ENCODE results near the gene LLGL1.

LLGL1 gene

DNA sequence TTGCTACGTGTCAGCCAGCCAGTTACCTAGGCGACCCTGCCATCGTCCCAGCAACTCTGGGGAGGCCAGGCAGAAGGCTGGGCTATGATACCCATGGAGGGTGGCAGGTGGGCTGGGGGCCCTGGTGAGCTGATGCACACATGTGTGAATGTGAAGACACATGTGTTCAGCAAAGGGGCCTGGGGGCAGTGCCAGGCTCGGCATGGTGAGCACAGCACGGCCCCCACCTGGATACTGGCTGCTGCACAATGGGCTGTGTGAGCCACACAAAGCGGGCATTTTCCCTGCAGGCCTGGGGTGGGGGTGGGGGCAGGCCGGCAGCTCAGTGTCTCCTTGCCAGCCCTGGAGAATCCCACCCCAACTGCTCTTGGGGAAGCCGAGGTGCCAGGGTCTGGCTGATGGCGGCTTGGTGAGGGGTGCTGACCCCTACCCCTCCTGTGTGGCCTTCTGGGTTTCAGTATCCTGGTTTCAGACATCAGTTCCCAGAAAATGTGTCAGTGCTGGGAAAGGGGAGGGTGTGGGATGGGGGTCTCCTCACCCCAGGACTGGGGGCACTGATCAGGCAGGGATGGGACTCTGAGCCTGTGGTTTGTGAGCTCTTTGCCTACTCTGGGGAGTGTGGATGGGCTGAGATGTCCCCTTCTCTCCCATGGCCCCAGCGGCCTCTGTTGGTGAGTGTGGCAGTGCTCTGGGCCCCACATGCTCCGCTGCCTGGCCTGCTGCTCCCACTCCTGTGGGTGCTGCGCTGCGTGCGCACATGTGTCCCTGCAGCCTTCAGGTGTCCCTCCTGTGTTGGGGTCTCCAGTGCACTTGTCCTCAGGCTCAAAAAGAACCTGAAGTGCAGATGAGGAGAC is 5.1 kb downstream of the LLGL1 start:
- DNase-seq, result no peak

DNA sequence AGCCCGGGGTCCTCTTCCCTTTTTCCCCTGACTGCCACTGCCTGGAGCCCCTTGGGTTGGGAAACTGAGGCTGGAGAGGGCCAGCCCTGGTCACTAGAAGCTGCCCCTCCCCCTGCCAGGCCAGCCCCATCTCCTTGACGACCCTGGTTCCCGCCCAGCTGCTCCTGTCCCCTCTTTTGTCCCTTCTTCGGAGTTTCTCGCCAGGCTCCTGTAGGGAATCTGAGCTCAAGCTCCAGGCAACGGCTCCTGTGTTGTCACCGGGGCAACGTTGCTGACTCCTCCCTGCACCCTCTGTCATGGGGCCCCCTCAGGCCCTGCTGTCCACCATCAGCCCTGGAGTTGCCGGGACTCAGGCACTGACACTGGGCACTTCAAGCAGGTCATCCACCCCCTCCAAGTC is 5.7 kb downstream of the LLGL1 start:
- DNase-seq, result no peak

DNA sequence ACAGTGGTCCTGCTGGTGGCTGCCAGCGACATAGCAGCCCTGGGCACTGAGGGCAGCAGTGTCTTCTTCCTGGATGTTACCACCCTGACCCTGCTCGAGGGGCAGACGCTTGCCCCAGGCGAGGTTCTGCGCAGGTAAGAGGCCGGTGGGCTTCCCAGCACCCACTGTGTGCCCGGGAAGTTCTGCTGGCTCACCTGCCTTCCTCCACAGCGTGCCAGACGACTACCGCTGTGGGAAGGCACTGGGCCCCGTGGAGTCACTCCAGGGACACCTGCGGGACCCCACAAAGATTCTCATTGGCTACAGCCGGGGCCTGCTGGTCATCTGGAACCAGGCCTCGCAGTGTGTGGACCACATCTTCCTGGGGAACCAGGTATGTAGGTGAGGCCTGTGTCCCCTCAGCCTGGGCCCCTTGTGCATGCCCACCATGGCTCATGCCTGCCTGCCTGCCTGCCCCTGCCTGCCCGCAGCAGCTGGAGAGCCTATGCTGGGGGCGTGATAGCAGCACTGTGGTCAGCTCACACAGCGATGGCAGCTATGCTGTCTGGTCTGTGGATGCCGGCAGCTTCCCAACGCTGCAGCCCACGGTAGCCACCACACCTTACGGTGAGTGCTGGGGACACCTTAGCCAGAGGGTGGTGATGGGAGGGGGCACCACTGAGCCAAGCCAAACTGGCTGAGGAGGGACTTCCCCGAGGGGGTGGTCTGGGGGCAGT is 8.5 kb downstream of the LLGL1 start:
- no peak for DNase-seq

DNA sequence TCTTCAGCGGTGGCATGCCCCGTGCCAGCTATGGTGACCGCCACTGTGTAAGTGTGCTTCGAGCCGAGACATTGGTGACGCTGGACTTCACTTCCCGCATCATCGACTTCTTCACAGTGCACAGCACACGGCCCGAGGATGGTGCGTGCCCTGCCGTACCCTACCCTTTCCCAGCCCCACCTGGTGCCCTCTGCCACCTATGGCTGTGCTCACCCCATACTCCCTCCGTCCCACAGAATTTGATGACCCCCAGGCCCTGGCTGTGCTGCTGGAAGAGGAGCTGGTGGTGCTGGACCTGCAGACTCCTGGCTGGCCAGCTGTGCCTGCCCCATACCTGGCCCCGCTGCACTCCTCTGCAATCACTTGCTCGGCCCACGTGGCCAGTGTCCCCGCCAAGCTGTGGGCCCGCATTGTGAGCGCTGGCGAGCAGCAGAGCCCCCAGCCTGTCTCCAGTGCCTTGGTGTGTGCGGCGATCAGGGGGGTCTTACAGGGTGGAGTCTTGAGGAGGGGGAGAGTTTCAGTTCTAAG is 9.5 kb downstream of the LLGL1 start:
- DNase-seq, result no peak

DNA sequence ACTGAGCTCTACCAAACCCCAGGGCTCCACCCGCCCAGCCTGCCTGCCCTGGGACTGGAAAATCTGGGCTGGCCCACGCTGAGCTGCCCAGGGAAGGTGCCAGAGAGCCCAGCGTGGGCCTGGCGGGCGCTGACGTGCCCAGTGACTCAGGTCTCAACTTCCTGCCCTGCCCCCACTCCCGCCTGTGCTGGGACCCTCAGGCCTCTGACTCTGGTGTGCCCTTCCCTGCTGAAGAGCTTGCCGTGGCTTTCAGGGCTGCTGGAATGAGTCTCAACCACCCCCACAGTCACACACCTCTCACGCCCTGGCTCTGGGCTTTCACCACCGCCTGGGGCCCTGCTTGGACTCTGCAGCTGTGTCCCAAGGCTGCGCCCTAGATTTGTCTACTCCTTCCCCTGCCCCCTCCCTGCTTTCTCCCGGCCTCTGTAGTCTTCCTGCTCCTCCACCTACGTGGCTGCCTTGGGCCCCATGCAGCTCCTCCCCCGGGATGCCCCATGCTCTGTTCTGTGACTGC is 10.4 kb downstream of the LLGL1 start:
- DNase-seq, result no peak

DNA sequence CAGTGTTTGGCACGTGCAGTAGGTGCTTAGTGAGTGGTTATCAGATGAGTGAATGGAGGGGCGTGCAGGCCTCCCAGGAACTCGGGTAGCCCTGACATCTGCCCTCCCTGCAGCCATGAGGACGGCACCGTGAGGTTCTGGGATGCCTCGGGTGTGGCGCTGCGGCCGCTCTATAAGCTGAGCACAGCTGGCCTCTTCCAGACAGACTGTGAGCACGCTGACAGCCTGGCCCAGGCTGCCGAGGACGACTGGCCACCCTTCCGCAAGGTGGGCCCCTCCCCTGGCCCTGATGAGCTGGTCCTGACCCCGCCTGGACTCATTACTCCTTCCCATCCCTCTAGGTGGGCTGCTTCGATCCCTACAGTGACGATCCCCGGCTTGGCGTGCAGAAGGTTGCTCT is 11.1 kb downstream of the LLGL1 start:
- no peak for DNase-seq

DNA sequence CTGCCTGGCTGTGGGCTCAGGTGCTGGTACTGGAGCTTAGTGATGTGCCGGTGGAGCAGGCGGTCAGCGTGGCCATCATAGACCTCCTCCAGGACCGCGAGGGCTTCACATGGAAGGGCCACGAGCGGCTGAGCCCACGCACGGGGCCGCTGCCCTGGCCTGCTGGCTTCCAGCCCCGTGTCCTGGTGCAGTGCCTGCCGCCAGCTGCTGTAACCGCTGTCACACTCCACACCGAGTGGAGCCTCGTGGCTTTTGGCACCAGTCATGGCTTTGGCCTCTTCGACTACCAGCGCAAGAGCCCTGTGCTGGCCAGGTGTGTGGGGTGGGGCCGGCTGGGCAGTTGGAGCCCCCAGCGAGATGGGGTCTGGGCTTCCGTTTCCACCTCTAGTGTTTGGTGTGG is 12.0 kb downstream of the LLGL1 start:
- DNase-seq, result no peak

DNA sequence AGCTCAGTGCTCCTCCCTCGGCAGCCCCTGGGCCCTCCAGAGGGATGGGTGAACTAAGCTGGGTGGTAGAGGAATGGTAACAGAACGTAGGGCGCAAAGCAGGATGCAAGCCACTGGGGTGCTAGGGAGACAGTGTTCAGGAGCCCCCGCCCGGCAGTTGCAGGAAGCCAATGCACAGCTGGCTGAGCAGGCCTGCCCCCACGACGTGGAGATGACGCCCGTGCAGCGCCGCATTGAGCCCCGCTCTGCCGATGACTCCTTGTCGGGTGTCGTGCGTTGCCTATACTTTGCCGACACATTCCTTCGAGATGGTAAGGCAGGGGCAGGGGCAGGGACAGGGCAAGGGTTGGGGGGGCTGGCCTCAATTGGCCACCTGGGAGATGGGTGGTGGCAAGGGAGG is 12.9 kb downstream of the LLGL1 start:
- DNase-seq, result no peak

DNA sequence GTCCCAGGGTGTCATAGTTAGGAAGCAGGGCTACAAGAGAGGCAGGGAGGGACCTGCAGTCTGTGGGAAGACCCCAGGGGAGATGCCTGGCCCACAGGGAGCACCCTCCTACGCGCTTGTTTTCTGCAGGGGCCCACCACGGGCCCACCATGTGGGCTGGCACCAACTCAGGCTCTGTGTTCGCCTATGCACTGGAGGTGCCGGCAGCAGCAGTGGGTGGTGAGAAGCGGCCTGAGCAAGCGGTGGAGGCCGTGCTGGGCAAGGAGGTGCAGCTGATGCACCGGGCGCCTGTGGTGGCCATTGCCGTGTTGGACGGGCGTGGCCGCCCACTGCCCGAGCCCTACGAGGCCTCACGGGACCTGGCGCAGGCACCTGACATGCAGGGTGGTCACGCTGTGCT is 15.0 kb downstream of the LLGL1 start:
- no peak for DNase-seq

DNA sequence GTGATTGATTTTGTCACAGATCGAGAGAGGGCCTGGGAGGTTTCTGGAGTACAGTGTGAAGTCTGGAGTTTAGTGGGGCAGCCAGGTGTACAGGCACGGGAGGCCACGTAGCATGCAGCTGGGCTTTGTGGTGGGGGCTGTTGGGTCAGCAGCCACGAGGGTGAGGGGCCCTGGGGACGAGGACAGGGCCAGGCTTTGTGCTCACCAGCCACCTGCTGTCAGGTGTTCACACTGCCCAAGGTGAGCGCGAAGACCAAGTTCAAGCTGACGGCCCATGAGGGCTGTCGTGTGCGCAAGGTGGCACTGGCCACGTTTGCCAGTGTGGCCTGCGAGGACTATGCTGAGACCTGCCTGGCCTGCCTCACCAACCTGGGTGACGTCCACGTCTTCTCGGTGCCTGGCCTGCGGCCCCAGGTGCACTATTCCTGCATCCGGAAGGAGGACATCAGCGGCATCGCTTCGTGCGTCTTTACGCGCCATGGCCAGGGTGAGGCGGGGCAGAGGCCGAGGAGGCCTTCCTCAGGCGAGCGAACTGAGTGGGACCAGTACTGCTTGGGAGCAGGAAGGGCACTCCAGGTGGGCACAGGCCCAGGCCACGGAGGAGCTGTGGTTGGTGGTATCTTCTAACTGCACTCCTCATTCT is 15.9 kb downstream of the LLGL1 start:
- DNase-seq, result no peak

DNA sequence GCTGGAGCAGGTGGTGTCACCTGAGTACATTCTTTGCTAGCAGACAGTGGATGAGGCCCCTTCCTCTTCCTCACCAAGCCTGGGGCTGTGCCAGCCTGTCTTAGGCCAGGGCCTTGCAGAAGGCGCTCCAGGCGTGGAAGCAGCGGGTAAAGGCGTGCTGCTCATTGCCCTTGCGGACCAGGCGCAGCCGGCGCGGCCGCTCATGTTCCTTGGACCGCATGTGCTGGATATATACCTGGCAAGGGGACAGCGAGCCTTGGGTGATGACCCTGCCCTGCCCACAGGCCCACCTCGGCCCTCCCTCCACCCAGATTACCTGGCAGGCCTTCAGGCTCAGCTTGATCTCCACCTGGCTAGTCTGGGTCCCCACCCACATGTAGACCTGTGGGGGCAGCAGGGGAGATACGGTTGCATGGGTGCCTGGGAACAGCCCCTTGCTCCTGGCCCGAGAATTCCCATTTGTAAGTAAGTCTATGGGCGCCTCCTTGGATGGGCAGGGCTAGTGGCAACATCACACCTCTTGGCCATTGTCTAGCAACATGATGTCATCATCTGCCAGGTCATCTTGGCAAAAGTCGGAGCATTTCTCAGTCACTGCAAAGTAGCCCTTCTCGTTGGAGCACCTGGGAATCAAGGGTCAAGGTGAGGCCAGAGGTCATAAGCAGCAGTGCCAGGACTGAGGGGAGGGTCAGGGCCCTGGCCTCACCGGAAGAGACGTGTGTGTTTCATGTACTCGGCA is 19.8 kb downstream of the LLGL1 start:
- no peak for DNase-seq

DNA sequence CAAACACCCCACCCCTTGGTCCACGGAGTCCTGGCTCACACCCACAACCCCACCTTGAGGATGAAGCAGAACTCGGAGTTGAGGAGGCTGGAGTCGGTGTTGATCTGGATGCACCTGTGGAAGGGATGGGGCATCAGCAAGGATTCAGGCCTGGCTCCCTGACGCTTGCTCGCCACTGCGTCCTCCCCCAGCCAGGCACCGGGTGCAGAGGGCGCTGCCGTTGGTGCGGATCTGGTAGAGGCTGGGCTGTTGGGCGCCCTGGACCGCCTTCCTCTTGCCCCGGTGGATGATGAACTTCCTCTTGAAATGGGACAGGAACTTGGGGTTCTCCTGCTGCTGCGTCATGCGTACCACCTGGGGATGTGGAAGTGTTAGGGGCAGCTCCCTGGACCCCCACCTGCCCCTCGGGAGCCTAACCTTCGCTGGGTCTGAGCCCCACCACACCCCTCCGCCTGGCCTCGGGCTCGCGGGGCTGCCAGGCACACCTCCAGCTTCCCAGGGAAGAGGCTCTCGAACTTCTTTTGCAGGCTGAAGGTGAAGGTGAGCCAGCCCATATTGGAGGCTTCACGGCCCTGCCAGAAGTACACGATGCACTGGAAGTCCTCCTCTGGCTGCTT is 20.8 kb downstream of the LLGL1 start:
- no peak for DNase-seq

DNA sequence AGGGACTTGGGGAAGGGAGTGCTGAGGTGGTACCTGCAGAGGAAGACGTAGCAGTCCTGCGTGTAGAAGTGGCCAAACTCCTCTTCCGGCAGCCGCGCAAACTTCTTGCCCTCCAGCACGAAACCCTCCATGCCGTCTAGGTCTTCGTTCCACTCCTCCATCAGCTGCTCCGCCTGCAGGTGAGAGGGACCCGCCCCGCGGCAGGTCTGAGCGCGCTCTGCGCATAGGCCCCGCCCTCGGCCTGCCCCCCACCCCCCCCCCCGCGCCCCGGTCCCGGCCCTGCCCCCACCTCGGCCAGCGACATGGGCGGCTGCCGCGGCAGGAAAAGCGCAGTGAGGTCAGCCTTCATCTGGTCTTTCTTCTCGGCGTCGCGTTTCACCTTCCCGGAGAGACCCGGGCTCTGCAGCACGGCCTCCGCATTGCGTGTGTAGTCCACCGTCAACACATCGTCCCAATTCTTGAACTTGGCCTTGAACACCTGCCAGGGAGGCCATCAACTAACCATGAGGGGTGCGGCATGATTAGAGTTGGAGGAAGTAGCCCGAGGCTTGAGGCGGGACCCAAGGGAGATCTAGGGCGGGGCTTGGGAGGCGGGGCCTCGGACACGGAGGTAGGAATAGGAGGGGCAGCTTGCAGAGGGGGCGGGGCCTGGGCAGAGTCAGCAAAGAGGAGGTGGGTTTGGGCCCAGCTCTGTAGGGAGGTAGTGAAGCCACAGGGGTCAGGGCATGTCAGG is 21.6 kb downstream of the LLGL1 start:
- DNase-seq, result peak; percentile 32

DNA sequence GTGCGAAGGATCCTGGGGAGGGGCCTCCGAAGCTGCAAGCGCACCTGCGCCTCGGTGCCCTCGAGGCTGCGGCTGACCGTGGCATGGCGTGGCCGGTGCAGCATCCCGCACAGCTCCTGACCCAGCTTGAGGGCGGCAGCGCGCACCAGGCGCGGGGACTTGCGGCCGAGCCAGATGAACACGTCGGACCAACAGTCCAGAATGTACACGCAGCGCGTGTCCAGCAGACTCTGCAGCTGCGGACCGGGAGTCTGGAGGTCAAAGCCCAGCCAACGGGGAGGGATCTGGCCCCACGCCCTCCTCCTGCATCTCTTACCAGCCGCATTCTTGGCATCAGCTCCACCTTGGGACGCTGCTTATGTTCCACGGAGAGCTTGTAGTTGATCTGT is 22.2 kb downstream of the LLGL1 start:
- DNase-seq, result no peak

DNA sequence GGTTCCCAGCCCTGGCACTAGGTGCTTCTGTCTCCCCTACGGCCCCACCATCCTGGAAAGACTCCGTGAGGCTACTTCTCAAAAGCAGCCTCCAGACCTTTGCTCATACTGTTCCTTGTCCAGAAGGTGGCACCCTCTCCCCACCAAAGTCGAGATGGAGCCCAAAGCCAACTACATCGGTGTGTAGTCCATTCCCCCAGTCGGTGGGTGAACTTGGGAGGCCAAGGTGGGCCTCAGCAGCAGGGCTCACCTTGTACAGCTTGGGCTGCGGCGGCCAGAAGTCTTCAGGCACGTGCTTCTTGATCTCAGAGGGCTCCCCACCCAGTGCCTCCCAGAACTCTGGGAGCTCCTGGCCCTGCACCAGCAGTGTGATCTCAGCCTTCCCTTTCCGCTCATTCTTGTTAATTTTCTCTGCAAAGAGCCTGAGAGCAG is 22.9 kb downstream of the LLGL1 start:
- DNase-seq, result peak; percentile 71

DNA sequence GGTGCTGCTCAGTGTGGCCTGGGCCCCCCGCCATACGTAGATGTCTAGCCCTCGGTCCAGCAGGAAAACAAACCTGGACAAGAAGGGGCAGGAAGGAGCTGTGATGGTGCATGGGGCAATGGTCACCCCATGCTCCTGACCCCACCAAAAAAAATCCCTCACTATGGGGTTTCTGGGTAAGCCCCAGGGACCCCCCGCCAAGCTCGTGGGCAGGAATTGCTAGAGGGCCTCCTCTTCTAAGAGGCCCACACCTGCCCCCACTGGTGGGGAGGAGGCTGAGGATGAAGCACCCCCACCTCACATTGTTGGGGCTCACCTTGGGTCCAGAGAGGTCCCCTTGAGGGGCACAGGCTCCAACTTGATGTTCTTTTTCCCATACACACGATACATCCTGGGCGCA is 23.4 kb downstream of the LLGL1 start:
- DNase-seq, result no peak

DNA sequence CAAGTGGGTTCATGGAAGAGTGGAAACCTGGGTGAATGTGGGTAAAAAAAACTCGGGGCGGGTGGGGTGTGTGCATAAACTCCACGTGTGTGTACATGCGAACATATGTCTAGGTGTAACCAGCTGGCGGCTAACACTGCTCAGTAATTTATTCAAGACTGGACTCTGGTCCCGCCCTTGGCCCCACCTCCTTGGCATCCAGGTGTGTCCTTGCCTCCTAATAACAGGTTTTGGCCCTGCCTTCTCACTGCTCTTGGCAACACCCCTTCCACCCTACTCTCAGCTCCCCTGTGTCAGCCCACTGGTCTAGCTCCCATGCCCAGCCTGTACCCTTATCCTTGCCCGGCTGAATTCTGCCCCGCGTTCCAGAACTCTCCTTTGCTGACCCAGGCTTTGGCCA is 24.8 kb downstream of the LLGL1 start:
- DNase-seq, result no peak

DNA sequence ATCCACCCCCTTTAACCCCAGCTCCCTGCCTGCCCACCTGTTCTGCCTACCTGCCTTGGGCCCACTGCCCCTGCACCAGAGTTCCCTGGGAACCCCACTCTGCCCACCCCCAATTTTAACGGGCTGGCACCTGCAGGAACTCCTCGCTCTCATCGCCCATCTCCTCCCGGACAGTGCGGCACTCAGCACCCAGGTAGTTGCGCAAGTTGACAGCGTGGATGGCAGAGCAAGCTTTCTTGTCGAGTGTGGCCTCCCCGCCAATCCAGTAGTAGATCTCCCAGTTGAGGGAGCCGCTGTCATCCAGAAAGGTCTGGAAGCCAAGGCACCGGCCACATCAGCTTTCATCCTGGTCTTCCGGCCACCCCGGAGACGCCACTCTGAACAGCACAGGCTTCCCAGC is 25.3 kb downstream of the LLGL1 start:
- DNase-seq, result no peak

DNA sequence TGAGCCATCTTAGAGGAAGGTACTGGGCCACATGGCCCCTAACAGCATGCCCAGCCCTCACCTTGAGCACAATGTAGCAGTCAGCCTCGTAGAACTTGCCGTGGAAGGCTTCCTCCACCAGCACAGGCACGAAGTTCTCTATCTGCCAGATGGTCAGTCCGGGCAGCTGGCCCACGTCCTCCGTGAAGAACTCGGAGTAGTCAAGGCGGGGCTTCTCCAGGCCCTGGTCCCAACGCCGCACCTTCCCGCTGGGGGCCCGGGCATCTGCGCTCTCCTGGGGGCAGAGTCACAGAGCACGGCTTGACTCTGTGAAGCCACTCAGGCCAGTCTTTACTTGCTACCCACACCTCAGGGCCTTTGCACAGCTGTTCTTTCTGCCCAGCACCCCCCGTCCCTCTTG is 25.8 kb downstream of the LLGL1 start:
- no peak for DNase-seq

DNA sequence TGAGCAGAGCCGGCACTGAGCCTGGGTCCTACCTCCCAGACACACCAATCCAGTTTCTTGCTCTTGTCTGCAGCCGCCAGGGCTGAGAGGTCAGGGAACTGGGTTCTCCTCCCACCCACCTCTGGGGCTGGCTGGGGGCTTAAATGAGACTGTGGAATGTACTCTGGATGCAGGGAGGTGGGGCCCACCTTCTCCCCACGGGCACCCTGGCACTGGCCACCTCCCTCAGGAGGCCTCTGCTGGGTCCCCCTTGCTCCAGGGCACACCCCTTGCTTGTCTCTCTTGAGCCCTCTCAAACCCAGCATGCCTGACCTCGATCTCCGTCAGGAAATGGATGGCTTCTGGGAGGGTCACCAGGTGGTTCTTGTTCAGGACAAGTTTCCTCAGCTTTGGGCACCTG is 26.7 kb downstream of the LLGL1 start:
- DNase-seq, result no peak

DNA sequence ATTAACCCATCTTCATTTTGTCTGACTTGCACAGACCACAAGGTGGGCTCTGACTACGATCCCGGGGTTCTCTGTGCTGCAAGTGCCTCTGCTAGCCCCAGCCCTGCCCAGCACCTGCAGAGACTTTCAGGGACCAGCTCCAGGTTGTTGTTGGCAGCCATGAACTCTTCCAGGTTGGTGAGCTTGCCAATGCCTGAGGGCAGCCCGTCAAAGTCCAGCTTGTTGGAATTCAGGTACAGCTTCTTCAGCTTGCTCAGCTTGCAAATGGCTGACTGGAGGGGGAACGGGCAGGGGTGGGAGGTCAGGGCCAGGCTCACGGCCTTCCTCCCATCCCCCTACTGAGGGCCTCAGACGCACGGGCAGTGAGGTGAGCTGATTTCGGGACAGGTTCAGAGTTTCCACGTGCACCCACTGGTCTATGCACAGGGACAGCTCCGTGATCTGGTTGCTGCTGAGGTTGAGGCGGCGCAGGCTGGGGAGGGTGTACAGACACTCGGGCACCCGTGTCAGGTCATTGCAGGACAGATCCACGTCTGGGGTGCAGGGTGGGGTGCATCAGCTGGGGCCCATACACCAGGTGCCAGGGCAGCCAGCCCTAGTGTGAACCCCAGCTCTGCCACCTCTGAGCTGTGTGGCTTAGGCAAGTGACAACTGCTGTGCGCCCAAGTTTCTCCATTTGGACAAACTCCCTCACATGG is 27.9 kb downstream of the LLGL1 start:
- DNase-seq, result no peak

Measured in fibroblast of skin of scalp (primary cell).